GM19372 (cell line): ENCODE results near the gene HEXIM1.

Source experiments
- ATAC-seq: cut with Tn5 transposase; IDR thresholded peaks from one replicate; pipeline ENCODE4 v1.9.1; 2021; ENCODE audit warnings: mild to moderate bottlenecking, low read depth, moderate library complexity; ENCODE audit not compliant: unreplicated experiment

HEXIM1 gene

GRCh38 chr17:45148183-45149036, at the start of gene HEXIM1:
HEXIM1 (plus strand) TSS chr17:45148475; CDS start chr17:45149191, 716 bp downstream.
- ATAC-seq: peak; percentile 65

GRCh38 chr17:45098869-45099616, 49.2 kb upstream of the HEXIM1 start:
- no peak for ATAC-seq

- ATAC-seq: no peak
Measured at GRCh38 chr17:45101546-45101882, 46.8 kb upstream of the HEXIM1 start.

GRCh38 chr17:45101883-45102811, 46.1 kb upstream of the HEXIM1 start:
- ATAC-seq: no peak

GRCh38 chr17:45102856-45103255, 45.4 kb upstream of the HEXIM1 start:
- no peak for ATAC-seq

- no peak for ATAC-seq
Measured at GRCh38 chr17:45103269-45103795, 44.9 kb upstream of the HEXIM1 start.

- ATAC-seq: no peak
Measured at GRCh38 chr17:45104029-45104428, 44.2 kb upstream of the HEXIM1 start.

- no peak for ATAC-seq
Measured at GRCh38 chr17:45104497-45104896, 43.8 kb upstream of the HEXIM1 start.

GRCh38 chr17:45104907-45105624, 43.2 kb upstream of the HEXIM1 start:
- no peak for ATAC-seq

- ATAC-seq: no peak
Measured at GRCh38 chr17:45106096-45106495, 42.2 kb upstream of the HEXIM1 start.

GRCh38 chr17:45106582-45106981, 41.7 kb upstream of the HEXIM1 start:
- no peak for ATAC-seq

- no peak for ATAC-seq
Measured at GRCh38 chr17:45107293-45108010, 40.8 kb upstream of the HEXIM1 start.

- ATAC-seq: no peak
Measured at GRCh38 chr17:45108051-45108450, 40.2 kb upstream of the HEXIM1 start.

- ATAC-seq: no peak
Measured at GRCh38 chr17:45108595-45109521, 39.4 kb upstream of the HEXIM1 start.

GRCh38 chr17:45110676-45111611, 37.3 kb upstream of the HEXIM1 start:
- no peak for ATAC-seq

- no peak for ATAC-seq
Measured at GRCh38 chr17:45111850-45112249, 36.4 kb upstream of the HEXIM1 start.
